Measurements from ENCODE around the gene PPIL6.
"Not testable (repeated sequence)": the region's sequence is repeated elsewhere in the genome, so short reads cannot be mapped to it uniquely, and the experiment has no call there.

The PPIL6 gene

DNA sequence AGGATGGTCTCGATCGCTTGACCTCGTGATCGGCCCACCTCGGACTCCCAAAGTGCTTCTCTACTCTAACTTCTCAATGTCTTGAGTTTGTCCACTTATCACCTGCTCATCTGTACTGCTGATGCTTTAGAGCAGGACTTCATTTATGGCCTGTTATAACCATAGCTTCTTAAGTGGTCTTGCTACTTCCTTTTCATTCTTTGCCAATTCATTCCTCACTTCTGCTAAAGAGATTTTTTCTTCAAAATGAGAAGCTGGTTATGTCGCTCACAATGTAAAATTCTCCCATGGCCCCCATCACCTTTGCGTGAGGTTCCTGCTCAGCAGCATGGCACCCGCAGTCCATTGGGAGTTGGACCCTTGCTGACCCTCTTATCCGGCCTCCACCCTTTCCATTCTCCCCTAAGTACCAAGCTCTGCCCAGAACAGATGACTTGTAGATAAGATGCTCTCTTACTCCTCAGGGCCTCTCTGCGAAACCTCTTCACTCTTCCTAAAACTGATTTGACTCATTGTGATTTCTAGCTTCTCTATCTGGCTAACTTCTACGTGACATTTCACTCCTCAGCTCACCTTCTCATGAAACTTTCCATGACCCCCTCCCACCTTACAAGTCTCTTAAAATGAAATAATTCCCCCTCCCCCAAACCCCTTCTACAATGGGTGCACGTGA lies 44.2 kb downstream of the PPIL6 start:
- no peak for DNase-seq (ENCODE audit: low read depth, low spot score)

DNA sequence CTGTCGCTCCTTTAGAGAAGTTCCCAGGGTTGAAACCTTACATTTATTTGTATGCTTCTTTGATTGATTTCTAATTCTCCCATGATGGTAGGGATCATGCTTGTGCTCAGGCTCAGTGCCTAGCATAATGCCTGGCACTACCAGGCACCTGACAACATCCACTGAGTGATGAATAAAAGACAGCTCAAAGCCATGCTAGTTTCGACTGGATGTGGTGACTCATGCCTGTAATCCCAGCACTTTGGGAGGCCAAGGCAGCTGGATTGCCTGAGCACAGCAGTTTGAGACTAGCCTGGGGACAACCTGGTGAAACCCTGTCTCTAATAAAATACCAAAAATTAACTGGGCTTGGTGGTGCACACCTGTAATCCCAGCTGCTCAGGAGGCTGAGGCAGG lies 46.5 kb downstream of the PPIL6 start:
- DNase-seq (ENCODE audit: low read depth, low spot score): no peak

- DNase-seq (ENCODE audit: low read depth, low spot score): no peak
Observed at GRCh38 chr6:109393157-109393885, 47.1 kb downstream of the PPIL6 start.

DNA sequence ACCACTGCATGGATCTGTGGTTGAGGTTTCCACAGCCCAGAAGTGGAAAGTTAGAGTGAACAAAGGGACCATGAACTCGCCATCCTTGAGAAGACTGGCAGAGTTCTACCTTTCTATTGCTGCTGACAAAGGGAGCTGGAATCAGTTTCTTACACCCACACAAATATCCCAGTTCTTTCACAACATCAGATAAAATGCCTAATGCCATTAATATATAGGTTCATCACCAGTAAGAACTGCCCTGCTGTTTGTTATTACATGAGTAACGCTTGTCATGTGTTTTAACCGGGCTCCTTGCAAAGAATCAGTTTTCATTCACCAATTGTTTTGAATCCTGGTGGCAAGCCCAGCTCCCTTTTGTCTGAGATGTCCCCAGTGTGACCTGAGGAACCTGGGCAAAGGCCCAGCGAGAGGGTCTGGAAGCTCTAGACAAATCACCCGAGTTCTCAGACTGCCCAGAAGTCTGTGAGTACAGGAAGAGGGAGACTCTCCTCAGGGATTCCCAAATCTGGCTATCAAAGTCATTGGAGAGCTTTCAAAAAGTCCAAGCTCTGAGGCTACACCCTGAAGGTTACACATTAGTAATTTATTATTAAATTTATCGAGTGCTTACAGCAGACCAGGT lies 50.7 kb downstream of the PPIL6 start:
- no peak for DNase-seq (ENCODE audit: low read depth, low spot score)

DNA sequence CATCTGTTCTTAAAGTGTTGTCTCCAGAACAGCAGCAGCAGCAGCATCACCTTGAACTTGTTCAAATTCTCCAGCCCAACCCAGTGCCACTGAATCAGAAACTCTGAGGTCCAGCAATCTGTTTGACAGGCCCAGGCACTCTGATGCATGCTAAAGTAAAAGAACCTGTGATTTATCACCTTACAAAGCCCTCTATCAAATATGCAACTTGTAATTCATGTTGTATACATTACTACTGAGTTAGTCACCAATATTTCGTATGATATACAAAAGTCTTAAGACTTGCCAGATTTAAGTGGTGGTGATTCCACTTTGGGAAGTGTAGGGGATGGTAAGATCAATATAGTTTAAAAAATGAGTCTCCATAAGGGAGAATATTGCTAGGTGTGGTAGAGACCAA lies 52.2 kb downstream of the PPIL6 start:
- no peak for DNase-seq (ENCODE audit: low read depth, low spot score)

GRCh38 chr6:109383438-109383940 lies 56.9 kb downstream of the PPIL6 start:
- DNase-seq (ENCODE audit: low read depth, low spot score): no peak

DNA sequence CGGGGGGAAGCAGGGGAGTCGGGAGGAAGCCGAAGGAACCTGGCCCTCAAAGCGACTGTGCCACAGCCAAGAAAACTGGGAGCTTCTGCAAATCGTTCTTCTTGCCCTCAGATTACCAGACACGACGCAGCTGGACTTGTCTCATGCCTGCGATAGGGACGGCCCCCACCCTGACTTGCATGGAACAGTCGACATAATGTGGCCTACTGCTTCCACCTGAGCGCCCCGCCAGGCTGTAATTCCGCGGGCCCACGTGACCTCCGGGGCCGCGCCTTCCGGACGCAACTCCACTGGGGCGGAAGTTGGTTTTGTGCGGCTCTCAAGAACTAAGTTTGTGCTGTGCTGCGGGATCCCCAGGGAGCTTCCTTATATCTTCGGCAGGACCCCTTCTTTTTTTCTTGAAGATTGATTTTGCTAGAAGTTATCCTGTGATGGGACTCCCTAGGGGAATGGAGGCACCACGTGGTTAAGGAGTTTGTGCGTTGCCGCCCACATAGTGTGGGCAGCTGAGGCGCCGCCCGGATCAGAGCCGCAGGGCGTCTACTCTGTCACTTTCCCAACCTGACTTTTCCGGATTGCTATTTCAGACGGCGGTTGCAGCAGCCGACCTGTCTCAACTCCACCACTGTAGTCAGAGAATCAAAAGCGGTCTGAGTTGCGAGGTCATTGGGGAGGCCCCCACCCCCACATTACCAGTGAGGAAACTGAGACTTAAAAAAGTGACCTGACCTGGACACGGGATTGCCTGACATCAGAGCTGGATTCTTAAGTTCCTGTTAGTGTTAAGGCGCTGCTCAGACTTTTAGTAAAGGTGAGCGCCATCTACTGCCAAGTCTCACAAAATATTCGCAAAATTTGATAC lies 57.6 kb downstream of the PPIL6 start:
- peak; percentile 80 for DNase-seq (ENCODE audit: low read depth, low spot score)

DNA sequence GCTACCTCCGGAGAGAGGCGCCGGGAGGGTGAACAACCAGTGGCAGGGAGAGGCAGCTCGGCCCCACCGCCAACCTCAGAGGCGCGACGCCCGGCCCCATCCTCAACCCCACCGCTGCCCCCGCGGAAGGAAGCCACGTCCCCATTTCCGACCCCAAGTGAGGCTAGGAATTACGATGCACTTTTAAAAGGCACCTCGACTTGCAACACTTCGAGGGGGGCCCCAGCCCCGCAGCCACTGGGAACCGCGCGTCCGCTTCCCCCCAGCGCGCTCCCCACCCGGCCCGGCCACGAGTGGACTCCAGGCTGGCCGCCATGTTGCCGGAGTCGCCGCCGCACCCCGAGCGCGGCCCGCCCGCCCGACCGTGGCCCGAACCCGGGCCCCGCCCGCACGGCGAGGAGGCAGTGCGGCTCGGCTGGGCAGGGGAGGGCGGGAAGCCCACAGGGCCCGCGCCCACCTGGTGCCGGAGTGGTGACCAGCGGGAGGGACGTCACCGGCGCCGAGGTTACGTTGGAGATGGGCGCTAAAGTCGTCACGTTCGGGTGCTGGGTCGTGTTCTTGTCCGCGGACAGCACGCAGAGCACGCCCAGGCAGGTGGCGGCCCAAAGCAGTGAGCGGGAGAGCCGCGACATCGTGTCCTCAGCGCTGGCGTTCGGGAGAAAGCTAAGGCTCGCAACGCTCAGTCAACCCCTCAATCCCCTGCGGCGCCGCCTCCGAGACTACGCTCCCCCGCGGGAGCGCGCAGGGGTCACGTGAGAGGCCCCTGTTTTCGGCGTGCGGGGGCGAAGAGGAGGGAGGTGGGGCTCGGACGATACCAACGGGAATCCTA lies 58.5 kb downstream of the PPIL6 start, which contains the start of gene CD164:
TSS of gene CD164 (minus strand) at position 721 of the 829 bp plus-strand sequence. CDS start at position 632, 89 bp downstream.
- peak; percentile 91 for DNase-seq (ENCODE audit: low read depth, low spot score)

GRCh38 chr6:109381061-109381746 lies 59.2 kb downstream of the PPIL6 start:
- DNase-seq (ENCODE audit: low read depth, low spot score): no peak

DNA sequence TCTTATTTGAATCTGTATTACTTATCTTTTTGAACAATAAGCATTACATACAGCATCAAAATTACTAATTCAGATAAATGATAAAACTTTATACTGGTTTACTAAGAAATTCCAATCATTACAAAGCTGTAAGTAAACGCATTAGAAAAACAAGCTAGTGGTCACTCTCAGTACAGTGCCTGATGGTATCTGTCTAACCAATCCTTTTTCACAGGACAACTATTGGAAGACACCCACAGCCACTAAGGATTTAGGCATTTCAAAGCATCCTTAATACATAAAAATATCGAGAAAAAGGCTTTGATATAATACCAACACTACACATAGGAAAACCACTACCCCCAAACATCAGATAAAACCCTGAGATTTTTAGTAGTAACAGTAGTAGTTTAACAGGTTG lies 60.7 kb downstream of the PPIL6 start:
- no peak for DNase-seq (ENCODE audit: low read depth, low spot score)

DNA sequence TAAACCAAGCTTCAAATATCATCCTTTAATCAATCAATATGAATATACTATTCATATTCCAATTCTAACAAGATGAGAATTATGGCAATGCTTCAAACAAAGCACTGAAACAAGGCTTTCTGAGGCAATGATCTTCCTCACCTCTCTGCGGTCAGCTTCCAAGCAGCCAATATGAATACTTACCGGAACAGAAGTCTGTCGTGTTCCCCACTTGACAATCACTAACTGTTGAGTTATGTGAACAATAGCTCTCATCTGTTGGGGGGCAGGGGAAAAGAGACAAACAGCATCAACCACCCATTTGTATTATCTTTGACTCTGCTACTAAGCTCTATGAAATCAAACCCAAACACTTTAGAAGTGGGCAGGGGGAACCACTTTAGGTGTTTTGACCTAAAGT lies 62.7 kb downstream of the PPIL6 start:
- no peak for DNase-seq (ENCODE audit: low read depth, low spot score)

DNA sequence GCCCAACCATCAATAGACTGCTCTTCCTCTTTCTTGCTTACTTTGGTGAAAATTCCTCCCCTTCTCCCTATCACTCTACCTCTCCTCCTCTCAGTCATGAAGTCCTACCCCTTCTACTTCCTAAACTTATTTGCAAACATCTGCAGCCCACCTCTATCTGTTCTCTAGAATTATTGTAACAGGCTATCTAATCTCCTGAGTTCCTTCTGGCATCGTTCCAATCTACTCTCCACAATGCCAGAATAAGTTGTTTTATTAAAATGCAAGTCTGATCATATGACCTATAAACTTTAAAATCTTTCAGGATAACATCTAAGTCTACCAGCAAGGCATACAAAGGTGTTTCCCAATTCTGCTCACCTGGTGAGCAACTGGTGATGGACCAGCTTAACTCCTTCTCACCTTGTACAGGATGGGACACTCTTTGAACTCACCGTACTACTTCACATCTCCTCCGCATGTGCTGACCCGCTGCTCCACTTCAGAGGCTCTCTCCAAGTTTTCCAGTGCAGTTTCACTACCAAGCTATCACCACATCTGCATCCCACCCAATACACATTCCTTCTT lies 66.0 kb downstream of the PPIL6 start:
- DNase-seq (ENCODE audit: low read depth, low spot score): no peak

DNA sequence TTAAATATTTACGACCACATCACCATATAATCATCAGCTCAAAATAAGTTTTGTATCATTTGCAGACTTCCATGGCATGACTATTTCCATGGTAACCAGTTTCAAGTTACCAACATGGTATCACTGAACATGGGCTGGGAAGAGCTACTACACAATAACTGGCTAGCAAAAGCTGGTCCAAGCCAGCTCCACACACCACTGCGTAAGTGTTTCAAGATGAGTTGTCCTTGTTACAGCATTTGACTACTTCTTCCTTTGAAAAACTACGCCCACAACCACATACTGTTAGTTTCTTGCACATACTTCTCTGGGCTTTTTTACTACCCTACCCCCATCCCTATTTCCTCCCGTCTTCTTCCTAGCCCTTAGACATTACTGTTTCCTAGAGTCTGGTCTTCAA lies 66.7 kb downstream of the PPIL6 start:
- DNase-seq (ENCODE audit: low read depth, low spot score): no peak

DNA sequence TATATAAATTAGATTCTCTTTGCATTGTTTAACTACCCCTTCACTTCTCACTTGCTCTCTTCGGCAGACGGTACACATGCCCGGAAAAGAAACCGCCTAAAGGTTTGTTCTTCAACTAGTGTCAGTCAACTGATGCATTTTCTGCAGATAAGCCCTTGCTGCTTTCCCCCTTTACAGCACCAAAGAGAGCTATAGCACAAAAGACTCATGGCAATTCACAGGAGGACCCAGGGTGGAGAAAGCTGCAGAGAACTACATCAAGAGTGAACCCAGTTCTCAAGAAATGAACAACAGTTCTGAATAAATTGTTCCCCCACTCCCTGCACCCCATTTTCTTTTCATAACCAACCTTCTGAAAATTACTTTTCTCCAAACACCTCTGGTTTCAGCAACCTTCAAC lies 67.1 kb downstream of the PPIL6 start:
- no peak for DNase-seq (ENCODE audit: low read depth, low spot score)

DNA sequence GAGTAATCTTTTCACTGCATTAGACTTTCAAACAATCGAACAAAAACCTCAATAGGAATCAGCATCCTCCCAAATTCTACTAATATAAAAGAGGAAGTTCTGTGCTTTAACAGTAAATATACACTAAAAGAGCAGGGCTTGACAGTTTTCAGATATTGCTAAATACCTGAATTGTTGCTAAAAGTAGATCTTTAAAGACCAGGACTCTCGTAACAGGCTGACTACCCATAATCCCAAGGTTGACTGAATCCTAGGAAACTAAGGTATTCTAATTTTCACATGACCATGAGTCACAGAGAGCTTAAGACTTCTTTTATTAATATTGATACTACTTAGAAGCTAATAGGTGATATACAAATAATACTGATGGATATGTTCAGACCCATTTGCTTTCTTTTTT lies 68.3 kb downstream of the PPIL6 start:
- no peak for DNase-seq (ENCODE audit: low read depth, low spot score)

GRCh38 chr6:109370792-109371191 lies 69.6 kb downstream of the PPIL6 start:
- no peak for DNase-seq (ENCODE audit: low read depth, low spot score)

GRCh38 chr6:109370336-109370735 lies 70.1 kb downstream of the PPIL6 start:
- DNase-seq (ENCODE audit: low read depth, low spot score): no peak

- no peak for DNase-seq (ENCODE audit: low read depth, low spot score)
Observed at GRCh38 chr6:109369728-109370127, 70.7 kb downstream of the PPIL6 start.

DNA sequence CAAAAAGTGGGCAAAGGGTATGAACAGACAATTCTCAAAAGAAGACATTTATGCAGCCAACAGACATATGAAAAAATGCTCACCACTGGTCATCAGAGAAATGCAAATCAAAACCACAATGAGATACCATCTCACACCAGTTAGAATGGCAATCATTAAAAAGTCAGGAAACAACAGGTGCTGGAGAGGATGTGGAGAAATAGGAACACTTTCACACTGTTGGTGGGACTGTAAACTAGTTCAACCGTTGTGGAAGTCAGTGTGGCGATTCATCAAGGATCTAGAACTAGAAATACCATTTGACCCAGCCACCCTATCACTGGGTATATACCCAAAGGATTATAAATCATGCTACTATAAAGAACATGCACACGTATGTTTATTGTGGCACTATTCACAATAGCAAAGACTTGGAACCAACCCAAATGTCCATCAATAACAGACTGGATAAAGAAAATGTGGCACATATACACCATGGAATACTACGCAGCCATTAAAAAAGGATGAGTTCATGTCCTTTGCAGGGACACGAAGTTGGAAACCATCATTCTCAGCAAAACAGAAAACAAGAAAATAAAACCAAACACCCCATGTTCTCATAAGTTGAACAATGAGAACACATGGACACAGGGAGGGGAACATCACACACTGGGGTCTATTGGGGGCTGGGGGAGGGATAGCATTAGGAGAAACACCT lies 75.9 kb downstream of the PPIL6 start:
- DNase-seq (ENCODE audit: low read depth, low spot score): not testable (repeated sequence)

Data from activated naive CD8-positive, alpha-beta T cell treated with anti-CD3 and anti-CD28 coated beads, Interleukin-2, amount 50 U/mL, for 16 hours (primary cell).